ENCODE data around the gene TTC24. TPM values are rescaled to one million over a fixed set of nuclear protein-coding genes. Genes with fewer than 3 reads are reported as not detected.

Gene TTC24
- total and polyA plus RNA-seq, 8 donors = not detected

GRCh38 chr1:156574039-156574633 lies 5.4 kb upstream of the TTC24 start:
- Histone ChIP-seq H3K9me3 (no peaks in the 10 kb centered on the region), H3K27ac (no peak overlapping the region), H3K36me3 (no peaks in the 10 kb centered on the region), H3K27me3 (no peaks in the 10 kb centered on the region), H3K4me3 (no peak overlapping the region), H3K4me1 (peaks cover 0 to 9% (median 3%) of the 10 kb centered on the region in 3 donors)
- ATAC-seq (no peak), FAIRE-seq (no peak), DNase-seq (peak in 1 of 6 donors; percentile 1)
- 40 to 41% methylated on average over 2 of the region's 2 CpGs for WGBS, 2 donors
- no peak for TF ChIP-seq CTCF (IDR thresholded peaks at IDR 0.05)
- intact Hi-C loops (cut with DNase I) = no loop called here

DNA sequence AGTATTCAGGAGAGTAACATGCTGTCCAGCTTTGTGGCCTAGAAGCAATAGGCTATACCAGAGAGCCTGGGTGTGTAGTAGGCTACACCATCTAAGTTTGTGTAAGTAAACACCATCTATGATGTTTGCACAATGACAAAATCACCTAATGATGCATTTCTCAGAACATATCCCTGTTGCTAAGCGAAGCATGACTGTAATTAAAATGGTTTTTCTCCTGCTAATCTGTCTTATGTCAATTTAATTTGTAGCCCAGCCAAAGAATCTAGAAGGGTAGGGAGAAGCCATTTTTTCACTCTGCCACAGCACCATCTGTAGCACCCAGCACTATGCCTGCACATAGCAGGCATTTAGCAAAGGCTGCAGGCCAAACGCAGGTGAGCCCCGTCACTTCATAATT lies 2.0 kb upstream of the TTC24 start:
- Histone ChIP-seq H3K4me3 (no peak overlapping the region), H3K27ac (no peak overlapping the region), H3K9me3 (no peaks in the 10 kb centered on the region), H3K4me1 (peaks cover 0 to 1% (median 0%) of the 10 kb centered on the region in 3 donors), H3K27me3 (no peaks in the 10 kb centered on the region), H3K36me3 (no peaks in the 10 kb centered on the region)
- WGBS, 2 donors = 83 to 85% methylated on average over 3 of the region's 3 CpGs
- no peak for FAIRE-seq
- peak in 3 of 4 donors; percentile 22 to 75 (median 64) for ATAC-seq
- intact Hi-C loops (cut with DNase I) = no loop called here
- no peak for TF ChIP-seq CTCF (IDR thresholded peaks at IDR 0.05)
- DNase-seq = no peak

GRCh38 chr1:156578055-156578454 lies 1.5 kb upstream of the TTC24 start:
- TF ChIP-seq CTCF (IDR thresholded peaks at IDR 0.05) = no peak
- H3K27ac ChIP-seq = no peak overlapping the region
- ATAC-seq = peak in 1 of 4 donors; percentile 21
- H3K4me3 ChIP-seq = no peak overlapping the region
- H3K27me3 ChIP-seq = no peaks in the 10 kb centered on the region
- intact Hi-C loops (cut with DNase I) = no loop called here
- 38 to 72% methylated on average over 3 to 7 of the region's 7 CpGs for WGBS, 2 donors
- H3K4me1 ChIP-seq = no peaks in the 10 kb centered on the region
- H3K36me3 ChIP-seq = no peaks in the 10 kb centered on the region
- FAIRE-seq = no peak
- DNase-seq = no peak
- no peaks in the 10 kb centered on the region for H3K9me3 ChIP-seq

- no peaks in the 10 kb centered on the region for H3K27me3 ChIP-seq
- no peak for TF ChIP-seq CTCF (IDR thresholded peaks at IDR 0.05)
- no peaks in the 10 kb centered on the region for H3K36me3 ChIP-seq
- intact Hi-C loops (cut with DNase I) = no loop called here
- no peak overlapping the region for H3K4me3 ChIP-seq
- no peaks in the 10 kb centered on the region for H3K9me3 ChIP-seq
- DNase-seq (peak in 1 of 6 donors; percentile 48), FAIRE-seq (no peak), ATAC-seq (no peak)
- 71 to 77% methylated on average over 21 of the region's 21 CpGs for WGBS, 2 donors
- no peaks in the 10 kb centered on the region for H3K4me1 ChIP-seq
- H3K27ac ChIP-seq = no peak overlapping the region
Measured at GRCh38 chr1:156581661-156582387, 2.3 kb downstream of the TTC24 start.

All from pancreas (tissue), 10 donors.